NB4 (cell line): ENCODE data around the gene STARD10.

ENCODE experiments used
- MYC ChIP-seq: IDR thresholded peaks from 2 replicates; pipeline ENCODE4 v1.6.1; 2011; ENCODE audit warnings: low read depth, low read length
- TF ChIP-seq, protein P1 (sequence below): IDR thresholded peaks from one replicate; pipeline ENCODE4 v1.5.1; 2012; ENCODE audit warnings: low read depth, low read length

DNA sequence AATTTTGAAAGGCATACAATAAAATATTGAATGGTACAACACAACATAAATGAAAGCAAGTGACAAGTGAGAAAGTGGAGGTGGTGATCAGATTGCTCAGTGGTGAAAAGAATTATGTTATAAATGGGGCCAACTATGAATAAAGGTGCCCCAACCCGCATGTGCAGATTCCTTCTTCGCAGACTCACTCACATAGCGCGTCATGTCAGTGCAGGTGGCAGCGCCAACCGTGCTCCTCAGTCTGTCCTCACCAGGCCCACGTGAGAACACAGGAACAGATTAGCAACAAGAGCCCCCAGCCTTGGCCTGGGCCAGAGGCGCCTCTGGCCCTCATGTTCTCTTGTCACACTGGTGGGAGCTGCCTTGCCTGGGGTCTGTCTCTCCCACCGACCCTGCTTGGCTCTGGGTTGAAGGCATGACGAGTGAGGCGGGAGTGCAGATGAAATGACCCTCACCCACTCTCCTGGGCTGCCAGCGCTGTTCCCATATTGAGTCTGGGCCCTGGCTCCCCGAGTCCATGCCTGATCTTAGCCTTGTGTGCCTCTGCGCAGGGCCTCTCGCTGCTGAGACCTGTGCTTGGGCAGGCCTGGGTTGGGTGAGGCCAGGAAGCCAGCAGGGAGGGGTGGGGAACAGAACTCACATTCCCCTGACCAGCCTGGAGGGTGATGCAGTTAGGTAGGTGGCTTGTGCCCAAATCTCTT is 26.7 kb upstream of the STARD10 start:
- TF ChIP-seq, protein P1, sequence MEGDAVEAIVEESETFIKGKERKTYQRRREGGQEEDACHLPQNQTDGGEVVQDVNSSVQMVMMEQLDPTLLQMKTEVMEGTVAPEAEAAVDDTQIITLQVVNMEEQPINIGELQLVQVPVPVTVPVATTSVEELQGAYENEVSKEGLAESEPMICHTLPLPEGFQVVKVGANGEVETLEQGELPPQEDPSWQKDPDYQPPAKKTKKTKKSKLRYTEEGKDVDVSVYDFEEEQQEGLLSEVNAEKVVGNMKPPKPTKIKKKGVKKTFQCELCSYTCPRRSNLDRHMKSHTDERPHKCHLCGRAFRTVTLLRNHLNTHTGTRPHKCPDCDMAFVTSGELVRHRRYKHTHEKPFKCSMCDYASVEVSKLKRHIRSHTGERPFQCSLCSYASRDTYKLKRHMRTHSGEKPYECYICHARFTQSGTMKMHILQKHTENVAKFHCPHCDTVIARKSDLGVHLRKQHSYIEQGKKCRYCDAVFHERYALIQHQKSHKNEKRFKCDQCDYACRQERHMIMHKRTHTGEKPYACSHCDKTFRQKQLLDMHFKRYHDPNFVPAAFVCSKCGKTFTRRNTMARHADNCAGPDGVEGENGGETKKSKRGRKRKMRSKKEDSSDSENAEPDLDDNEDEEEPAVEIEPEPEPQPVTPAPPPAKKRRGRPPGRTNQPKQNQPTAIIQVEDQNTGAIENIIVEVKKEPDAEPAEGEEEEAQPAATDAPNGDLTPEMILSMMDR = no peak
- no peak for TF ChIP-seq MYC
